ENCODE measurements around the gene GUCY1A2. TPM values are rescaled to one million over a fixed set of nuclear protein-coding genes. Genes with fewer than 3 reads are reported as not detected.

Gene GUCY1A2
- total RNA-seq, 1 experiment from 2014 or later, result 5.4 TPM

DNA sequence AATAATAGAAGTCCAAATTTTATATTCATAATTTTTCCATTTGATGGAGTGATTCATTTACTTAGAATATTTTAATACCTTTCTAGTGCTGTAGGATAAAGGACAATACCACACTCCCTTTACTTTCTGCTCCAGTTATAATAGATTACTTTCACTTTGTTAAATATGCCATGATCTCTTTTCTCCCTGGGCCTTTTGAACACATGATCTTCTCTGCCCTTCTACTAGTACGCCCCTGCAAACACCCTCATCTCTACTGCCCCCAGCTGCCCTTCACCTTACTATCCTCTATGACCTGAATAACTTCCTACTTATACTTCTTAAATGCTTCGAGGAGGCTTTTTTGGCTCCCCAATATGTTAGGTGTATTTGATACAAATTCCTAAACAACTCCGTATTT, 177.3 kb downstream of the GUCY1A2 start:
- no peak for DNase-seq (ENCODE audit: low spot score)
- intact Hi-C loops (cut with micrococcal nuclease; ENCODE audit: unreplicated experiment), result no loop called here
- no peaks in the 10 kb centered on the region for H3K4me1 ChIP-seq (ENCODE audit: insufficient read depth, low read length, poor library complexity, severe bottlenecking)
- no peaks in the 10 kb centered on the region for H3K27me3 ChIP-seq (replicated peaks; ENCODE audit: insufficient read depth, low read depth, low read length, poor library complexity)
- no peaks in the 10 kb centered on the region for H3K9me3 ChIP-seq (ENCODE audit: low read depth, low read length, poor library complexity, severe bottlenecking)
- POLR2A ChIA-PET (ENCODE audit: low non-redundant PET), result no interaction called here
- TF ChIP-seq EZH2 (IDR thresholded peaks at IDR 0.05; ENCODE audit: borderline replicate concordance, low read depth, low read length, poor library complexity, severe bottlenecking), result no peak
- TF ChIP-seq, protein P1, sequence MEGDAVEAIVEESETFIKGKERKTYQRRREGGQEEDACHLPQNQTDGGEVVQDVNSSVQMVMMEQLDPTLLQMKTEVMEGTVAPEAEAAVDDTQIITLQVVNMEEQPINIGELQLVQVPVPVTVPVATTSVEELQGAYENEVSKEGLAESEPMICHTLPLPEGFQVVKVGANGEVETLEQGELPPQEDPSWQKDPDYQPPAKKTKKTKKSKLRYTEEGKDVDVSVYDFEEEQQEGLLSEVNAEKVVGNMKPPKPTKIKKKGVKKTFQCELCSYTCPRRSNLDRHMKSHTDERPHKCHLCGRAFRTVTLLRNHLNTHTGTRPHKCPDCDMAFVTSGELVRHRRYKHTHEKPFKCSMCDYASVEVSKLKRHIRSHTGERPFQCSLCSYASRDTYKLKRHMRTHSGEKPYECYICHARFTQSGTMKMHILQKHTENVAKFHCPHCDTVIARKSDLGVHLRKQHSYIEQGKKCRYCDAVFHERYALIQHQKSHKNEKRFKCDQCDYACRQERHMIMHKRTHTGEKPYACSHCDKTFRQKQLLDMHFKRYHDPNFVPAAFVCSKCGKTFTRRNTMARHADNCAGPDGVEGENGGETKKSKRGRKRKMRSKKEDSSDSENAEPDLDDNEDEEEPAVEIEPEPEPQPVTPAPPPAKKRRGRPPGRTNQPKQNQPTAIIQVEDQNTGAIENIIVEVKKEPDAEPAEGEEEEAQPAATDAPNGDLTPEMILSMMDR (conservative IDR thresholded peaks at IDR 0.05; ENCODE audit: low read depth, low read length), result no peak
- H3K27ac ChIP-seq (ENCODE audit: low read depth, low read length, poor library complexity, severe bottlenecking), result no peak overlapping the region
- BruUV-seq (replicated peaks), result no TSS peak
- CTCF ChIA-PET, result no interaction called here
- no peaks in the 10 kb centered on the region for H3K36me3 ChIP-seq (ENCODE audit: insufficient read depth, low read length, poor library complexity, severe bottlenecking)
- no peak overlapping the region for H3K4me3 ChIP-seq (ENCODE audit: low read depth, low read length, poor library complexity, severe bottlenecking)

DNA sequence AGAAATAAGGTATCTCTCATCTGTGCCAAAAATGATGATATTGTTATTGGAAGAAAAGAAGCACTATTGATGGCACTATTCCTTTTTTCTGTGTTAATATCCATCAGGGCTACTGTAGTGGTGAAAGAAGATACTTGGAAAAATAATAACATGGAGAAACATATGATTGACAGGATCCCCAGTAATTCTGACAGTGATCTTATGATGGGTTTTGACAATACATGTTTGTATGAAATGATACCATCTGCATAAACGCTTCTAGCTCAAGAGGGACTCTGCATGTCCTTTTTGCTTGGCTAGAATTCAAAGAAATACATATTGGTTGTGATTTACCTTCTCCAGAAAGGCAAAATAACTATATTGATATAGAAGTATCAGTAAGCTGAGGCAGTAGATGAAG, 178.1 kb downstream of the GUCY1A2 start:
- no peak for DNase-seq (ENCODE audit: low spot score)
- intact Hi-C loops (cut with micrococcal nuclease; ENCODE audit: unreplicated experiment), result no loop called here
- POLR2A ChIA-PET (ENCODE audit: low non-redundant PET), result no interaction called here
- no peaks in the 10 kb centered on the region for H3K36me3 ChIP-seq (ENCODE audit: insufficient read depth, low read length, poor library complexity, severe bottlenecking)
- BruUV-seq (replicated peaks), result no TSS peak
- H3K9me3 ChIP-seq (ENCODE audit: low read depth, low read length, poor library complexity, severe bottlenecking), result no peaks in the 10 kb centered on the region
- H3K4me1 ChIP-seq (ENCODE audit: insufficient read depth, low read length, poor library complexity, severe bottlenecking), result no peaks in the 10 kb centered on the region
- CTCF ChIA-PET, result no interaction called here
- H3K27ac ChIP-seq (ENCODE audit: low read depth, low read length, poor library complexity, severe bottlenecking), result no peak overlapping the region
- no peaks in the 10 kb centered on the region for H3K27me3 ChIP-seq (replicated peaks; ENCODE audit: insufficient read depth, low read depth, low read length, poor library complexity)
- TF ChIP-seq, protein P1 (conservative IDR thresholded peaks at IDR 0.05; ENCODE audit: low read depth, low read length), result no peak
- TF ChIP-seq EZH2 (IDR thresholded peaks at IDR 0.05; ENCODE audit: borderline replicate concordance, low read depth, low read length, poor library complexity, severe bottlenecking), result no peak
- no peak overlapping the region for H3K4me3 ChIP-seq (ENCODE audit: low read depth, low read length, poor library complexity, severe bottlenecking)

DNA sequence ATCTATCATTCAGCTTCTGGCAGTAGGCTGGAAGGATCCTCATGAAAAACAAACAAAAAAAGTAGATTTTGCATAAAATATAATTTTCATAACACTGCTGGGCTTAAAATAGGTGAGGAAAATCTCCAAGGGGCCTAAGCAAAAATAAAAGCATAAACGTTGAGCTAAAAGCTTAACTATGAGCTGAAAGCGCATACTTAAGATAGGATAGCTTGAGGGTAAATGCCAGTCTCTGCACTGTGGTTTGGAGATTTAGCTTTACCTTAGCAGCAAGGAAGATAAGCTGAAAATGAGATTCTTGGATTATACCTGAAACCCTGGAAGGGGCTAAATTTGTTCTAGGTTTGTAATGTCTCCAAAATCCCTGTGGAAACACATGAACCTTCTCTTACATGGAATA, 183.7 kb downstream of the GUCY1A2 start:
- H3K27me3 ChIP-seq (replicated peaks; ENCODE audit: insufficient read depth, low read depth, low read length, poor library complexity), result no peaks in the 10 kb centered on the region
- POLR2A ChIA-PET (ENCODE audit: low non-redundant PET), result no interaction called here
- no peaks in the 10 kb centered on the region for H3K36me3 ChIP-seq (ENCODE audit: insufficient read depth, low read length, poor library complexity, severe bottlenecking)
- no peak overlapping the region for H3K27ac ChIP-seq (ENCODE audit: low read depth, low read length, poor library complexity, severe bottlenecking)
- BruUV-seq (replicated peaks), result no TSS peak
- no peaks in the 10 kb centered on the region for H3K4me1 ChIP-seq (ENCODE audit: insufficient read depth, low read length, poor library complexity, severe bottlenecking)
- no peaks in the 10 kb centered on the region for H3K9me3 ChIP-seq (ENCODE audit: low read depth, low read length, poor library complexity, severe bottlenecking)
- DNase-seq (ENCODE audit: low spot score), result no peak
- intact Hi-C loops (cut with micrococcal nuclease; ENCODE audit: unreplicated experiment), result no loop called here
- CTCF ChIA-PET, result no interaction called here
- TF ChIP-seq, protein P1 (conservative IDR thresholded peaks at IDR 0.05; ENCODE audit: low read depth, low read length), result no peak
- TF ChIP-seq EZH2 (IDR thresholded peaks at IDR 0.05; ENCODE audit: borderline replicate concordance, low read depth, low read length, poor library complexity, severe bottlenecking), result no peak
- H3K4me3 ChIP-seq (ENCODE audit: low read depth, low read length, poor library complexity, severe bottlenecking), result no peak overlapping the region
